ENCODE measurements around the gene MMP24OS.

Gene MMP24OS

DNA sequence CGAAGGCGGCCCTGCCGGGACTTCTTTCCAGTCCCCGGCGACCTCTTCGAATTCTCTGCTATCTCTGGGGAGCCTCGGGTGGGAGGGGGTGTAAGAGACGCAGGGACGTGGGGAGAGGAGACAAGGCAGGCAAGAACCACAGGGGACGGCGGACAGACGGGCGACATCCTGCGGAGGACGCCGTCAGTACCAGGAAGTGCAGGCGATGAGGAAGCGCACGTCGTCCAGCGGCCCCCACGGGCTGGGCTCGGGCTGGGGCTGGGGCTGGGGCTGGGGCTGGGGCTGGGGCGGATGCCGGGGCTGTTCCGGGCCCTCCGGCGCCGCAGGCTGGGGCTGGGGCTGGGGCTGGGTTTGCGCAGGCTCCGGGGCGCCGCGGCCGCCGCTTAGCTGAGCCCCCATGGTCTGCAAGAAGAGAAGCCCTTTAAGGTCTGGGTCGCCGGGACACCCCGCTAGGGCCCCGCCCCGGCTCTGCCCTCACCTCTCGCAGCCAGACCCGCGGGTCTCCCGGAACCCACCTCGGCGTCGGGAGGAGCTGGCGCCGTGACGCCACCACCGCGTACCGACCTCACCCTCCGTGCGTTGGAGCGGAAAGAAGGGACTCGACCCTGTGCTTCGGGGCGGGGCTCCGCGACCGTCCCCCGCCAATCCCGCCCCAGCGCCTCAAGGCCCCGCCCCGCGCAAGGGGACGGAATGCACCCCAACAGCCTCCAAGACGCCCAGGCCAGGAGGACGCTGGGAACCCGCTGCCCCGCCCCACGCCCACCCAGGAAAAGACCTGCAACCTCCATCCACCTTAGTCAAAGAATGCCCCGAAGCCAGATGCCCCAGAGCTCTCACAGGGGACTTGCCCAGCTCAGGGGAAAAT, at the start of gene MMP24OS:
Gene MMP24OS (minus strand): TSS at position 592 of the 865 bp plus-strand sequence. CDS start 193 bp downstream, at position 399.
- H3K4me3 ChIP-seq (ENCODE audit: low read length): peak within 1 kb of the TSS; percentile 88

DNA sequence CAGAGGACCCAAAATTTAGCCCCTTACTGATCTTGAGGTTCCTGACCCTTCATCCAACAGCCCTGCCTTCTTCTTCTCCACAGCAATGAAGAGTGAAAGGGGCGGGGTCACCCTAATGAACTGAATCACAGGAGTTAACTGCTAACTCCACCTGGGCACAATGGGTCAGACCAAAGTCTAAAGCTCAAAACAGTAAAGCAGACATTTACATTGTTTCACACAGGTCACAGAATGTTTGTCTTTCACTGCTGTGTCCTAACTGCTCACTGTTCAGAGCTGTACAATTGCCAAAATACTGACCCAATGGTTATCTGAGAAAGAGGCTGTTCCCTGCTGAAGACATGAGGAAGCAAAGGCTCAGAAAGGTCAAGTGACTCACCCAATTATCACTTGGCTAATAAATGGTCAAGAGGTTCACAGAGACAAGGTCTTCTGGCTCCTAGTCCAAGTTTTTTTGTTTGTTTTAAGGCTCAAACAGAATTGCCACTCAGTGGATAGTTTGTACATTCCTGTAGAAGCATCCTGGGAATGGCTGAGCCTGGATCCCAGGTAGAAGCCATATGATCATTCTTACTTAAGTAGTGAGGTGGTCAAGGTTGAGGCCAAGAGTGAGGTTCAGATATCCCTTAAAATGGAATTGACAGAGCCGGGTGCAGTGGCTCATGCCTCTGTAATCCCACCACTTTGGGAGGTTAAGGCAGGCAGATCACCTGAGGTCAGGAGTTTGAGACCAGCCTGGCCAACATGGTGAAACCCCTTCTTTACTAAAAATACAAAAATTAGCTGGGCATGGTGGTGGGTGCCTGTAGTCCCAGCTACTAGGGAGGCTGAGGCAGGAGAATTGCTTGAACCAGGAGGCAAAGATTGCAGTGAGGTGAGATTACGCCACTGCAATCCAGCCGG, 49.4 kb upstream of the MMP24OS start:
- no peak overlapping the region for H3K4me3 ChIP-seq (ENCODE audit: low read length)
- TF ChIP-seq, protein P1, sequence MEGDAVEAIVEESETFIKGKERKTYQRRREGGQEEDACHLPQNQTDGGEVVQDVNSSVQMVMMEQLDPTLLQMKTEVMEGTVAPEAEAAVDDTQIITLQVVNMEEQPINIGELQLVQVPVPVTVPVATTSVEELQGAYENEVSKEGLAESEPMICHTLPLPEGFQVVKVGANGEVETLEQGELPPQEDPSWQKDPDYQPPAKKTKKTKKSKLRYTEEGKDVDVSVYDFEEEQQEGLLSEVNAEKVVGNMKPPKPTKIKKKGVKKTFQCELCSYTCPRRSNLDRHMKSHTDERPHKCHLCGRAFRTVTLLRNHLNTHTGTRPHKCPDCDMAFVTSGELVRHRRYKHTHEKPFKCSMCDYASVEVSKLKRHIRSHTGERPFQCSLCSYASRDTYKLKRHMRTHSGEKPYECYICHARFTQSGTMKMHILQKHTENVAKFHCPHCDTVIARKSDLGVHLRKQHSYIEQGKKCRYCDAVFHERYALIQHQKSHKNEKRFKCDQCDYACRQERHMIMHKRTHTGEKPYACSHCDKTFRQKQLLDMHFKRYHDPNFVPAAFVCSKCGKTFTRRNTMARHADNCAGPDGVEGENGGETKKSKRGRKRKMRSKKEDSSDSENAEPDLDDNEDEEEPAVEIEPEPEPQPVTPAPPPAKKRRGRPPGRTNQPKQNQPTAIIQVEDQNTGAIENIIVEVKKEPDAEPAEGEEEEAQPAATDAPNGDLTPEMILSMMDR (conservative IDR thresholded peaks at IDR 0.05; ENCODE audit: low read length): no peak
- no peak for DNase-seq (ENCODE audit: low read depth)

More for the DNA sequence above, at the start of gene MMP24OS:
- TF ChIP-seq, protein P1 (conservative IDR thresholded peaks at IDR 0.05; ENCODE audit: low read length): peak; percentile 40
- DNase-seq (ENCODE audit: low read depth): peak; percentile 82

GRCh38 chr20:35326740-35327073, 48.8 kb upstream of the MMP24OS start:
- DNase-seq (ENCODE audit: low read depth): no peak
- TF ChIP-seq, protein P1 (conservative IDR thresholded peaks at IDR 0.05; ENCODE audit: low read length): no peak
- H3K4me3 ChIP-seq (ENCODE audit: low read length): no peak overlapping the region

DNA sequence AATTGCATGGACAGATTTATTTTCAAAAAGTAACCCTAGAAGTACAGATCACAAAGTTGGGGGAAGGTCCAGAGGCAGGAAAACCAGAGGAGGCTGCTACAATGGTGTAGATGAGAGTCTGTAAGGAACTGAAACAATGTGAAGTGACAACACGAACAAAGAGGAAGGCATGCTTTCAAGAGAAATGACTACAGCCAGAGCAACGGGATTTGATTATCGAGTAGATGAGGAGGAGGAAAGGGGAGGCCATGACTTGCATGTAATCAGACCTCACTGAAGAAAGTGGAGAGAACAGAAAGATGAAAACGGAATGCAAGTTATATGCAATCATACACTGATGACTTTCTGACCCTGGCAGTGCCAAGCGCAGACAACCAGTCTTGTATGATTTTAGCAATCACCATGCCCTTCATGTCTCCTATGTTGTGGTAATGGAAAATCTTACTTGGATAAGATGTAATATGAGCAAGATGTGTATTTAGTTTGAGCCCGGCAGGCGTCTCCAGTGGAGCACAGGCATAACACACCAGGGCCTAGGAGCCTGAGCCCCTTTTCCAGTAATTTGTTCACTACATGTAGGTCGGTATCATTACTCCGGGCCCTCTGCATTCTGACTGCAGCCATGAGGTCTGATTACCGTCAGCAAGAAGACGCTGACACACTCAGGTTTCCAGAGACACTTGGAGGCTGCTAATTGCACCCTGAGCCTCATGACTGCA, 48.3 kb upstream of the MMP24OS start:
- no peak overlapping the region for H3K4me3 ChIP-seq (ENCODE audit: low read length)
- TF ChIP-seq, protein P1 (conservative IDR thresholded peaks at IDR 0.05; ENCODE audit: low read length): no peak
- no peak for DNase-seq (ENCODE audit: low read depth)

GRCh38 chr20:35325401-35325800, 47.5 kb upstream of the MMP24OS start:
- no peak overlapping the region for H3K4me3 ChIP-seq (ENCODE audit: low read length)
- DNase-seq (ENCODE audit: low read depth): no peak
- TF ChIP-seq, protein P1 (conservative IDR thresholded peaks at IDR 0.05; ENCODE audit: low read length): no peak

GRCh38 chr20:35320396-35321126, 42.6 kb upstream of the MMP24OS start:
- no peak overlapping the region for H3K4me3 ChIP-seq (ENCODE audit: low read length)
- DNase-seq (ENCODE audit: low read depth): peak; percentile 80
- TF ChIP-seq, protein P1 (conservative IDR thresholded peaks at IDR 0.05; ENCODE audit: low read length): no peak

Data from AG10803 (cell line).